Right kidney (tissue), 1 donor: ENCODE results near the gene CCDC178.
"Not testable (repeated sequence)": the region's sequence is repeated elsewhere in the genome, so short reads cannot be mapped to it uniquely, and the experiment has no call there.

ENCODE experiments used
- DNase-seq: peaks from one replicate; pipeline ENCODE4 v3.0.0-alpha.2; 2016

Gene CCDC178

DNA sequence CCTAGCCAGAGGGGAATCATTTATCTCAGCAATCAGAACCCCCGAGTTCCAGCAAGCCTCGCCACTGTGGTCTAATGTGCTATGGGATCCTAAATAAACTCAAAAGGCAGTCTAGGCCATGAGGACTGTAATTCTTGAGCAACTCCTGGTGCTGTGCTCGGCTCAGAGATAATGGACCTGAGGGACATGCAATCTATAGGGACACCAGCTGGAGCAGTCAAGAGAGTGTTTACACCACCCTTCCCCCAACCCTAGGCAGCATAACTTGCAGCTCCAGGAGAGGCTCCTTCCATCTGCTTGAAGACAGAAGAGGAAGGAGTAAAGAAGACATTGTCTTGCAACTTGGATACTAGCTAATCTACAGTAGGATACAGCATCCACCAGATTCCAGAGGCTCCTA is 442.2 kb downstream of the CCDC178 start:
- DNase-seq, result no peak

DNA sequence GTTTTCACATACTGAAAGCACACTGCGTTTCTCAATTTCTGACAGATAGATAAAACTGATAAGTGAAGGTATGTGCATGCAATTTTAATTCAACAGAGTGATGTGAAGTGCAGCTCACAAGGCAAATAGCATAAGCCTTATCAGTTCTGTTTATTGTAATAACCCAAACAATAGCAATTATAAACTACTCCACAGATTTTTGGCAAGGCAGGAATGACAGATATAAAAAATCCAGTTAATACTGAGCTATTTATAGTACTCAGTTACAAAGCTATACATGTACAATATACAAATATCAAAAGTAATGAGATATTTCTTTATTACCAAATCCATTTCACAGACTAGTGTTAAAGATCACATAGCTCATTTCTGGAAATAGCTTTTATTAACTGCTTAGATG is 456.8 kb downstream of the CCDC178 start:
- no peak for DNase-seq

DNA sequence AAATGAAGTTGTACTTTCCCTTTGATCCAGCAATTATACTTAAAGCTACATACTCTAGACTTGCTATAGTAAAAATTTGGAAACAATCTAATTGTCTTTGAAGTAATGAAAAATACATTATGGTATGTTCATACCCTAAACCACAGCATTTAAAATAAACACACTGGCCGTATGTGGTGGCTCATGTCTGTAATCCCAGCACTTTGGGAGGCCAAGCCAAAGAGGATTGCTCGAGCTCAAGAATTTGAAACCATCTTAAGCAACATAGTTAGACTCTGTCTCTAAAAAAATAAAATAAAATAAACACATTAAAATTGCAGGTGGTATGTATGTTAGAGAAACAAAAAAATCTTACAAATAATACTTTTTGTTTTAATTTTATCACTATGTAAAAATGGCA is 459.6 kb downstream of the CCDC178 start:
- no peak for DNase-seq

DNA sequence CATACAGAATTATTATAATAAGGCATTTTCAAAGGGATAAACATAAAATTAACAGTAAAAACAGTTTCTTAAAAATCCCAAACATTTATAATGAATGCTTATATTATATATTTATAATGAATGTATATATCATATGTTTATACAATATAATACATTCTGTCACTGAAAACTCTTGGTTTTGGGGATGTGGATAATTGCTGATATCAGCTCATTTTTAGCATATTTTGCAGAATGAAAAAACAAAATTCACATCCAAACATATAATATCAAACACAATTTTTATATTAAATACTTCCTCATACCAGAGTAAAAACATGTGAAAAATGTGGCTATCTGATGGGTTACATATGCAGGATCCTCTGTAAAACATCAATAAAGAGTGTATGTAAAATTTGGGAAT is 465.0 kb downstream of the CCDC178 start:
- DNase-seq, result no peak

DNA sequence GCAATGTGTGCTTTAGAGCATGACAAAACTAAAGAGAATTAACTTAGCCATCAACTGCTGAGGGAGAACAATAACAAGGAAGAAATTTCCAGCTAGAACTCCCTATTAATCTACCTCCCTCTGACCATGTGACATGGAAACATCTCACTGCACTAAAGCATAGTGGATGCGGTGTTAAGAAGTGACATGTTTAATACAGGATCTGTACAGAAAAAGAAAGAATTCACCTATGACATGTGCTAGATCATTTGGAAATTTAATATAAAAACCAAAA is 465.4 kb downstream of the CCDC178 start:
- no peak for DNase-seq

DNA sequence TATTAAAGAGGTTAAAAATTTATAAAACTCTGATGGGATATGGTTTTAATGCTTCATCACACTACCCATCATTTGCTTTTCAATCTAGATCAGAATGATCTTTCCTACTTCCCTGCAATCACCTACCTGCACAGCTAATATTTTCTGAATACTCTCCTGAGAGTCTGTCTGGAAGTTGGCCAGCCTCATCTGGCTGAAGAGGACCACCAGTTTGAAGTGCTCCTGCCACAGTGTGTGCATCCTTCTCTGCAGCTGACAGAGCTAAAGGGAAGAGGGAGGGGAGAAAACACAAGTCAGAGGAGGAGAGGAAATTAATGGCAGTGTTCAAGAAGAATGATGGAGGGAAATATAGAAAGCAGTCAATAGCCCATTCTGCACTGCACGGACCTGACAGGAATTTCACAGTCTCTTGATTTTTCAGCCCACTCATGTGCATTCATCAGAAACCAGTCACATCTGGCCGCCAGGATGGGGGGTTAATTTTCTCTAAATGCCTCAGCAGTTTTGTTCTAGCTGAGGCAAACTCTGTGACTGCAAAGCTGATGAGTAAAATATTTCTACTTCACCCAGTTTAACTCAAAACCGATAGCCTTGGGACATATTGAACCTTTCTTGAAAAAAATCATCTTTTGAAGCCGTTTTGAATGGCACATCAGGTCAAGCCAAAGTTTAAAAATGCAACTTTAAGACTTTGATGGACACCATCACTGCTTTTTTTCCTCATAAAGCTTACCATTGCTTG is 465.9 kb downstream of the CCDC178 start:
- peak; percentile 42 for DNase-seq

DNA sequence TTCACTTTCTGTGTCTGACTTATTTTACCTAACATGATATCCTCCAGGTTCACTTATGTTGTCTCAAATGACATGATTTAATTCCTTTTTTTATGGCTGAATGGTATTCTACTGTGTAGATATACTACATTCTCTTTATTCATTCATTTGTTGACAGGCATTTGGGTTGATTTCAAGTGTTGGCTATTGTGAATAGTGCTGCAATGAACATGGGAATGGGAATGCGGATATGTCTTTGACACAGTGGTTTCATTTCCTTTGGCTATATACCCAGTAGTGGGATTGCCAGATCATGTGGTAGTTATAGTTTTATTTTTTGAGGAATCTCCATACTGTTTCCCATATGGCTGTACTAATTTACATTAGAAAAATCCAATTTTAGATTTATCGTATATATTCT is 472.3 kb downstream of the CCDC178 start:
- DNase-seq, result no peak

DNA sequence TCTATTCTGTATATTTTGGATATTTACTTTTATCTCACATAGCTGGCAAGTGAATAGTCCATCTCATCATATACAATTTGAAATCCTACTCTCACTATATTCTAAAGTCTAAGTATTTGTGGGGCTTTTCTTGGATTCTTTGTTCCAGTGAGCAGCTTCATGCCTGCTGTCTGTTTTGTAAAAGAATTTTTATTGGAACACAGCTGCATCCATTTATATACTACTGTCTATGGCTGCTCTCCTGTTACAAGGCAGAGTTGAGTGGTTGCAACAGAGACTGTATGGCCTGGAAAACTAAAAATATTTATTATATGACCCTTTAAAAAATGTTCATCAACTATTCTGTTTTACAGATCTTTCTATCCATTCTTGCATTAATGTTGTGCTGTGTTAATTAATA is 474.4 kb downstream of the CCDC178 start:
- DNase-seq, result no peak

DNA sequence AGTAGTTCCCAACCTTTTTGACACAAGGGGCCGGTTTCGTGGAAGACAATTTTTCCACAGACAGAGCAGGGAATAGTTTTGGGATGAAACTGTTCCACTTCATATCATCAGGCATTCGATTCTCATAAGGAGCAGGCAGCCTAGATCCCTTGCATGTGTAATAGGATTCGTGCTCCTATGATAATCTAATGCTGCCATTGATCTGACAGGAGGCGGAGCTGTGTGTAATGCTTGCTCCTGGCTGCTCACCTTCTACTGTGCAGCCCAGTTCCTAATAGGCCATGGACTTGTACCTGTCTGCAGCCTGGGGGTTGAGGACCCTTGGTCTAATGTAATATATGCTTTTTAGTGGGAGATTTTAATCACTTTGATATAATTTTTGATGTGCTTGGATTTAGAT is 479.0 kb downstream of the CCDC178 start:
- no peak for DNase-seq

DNA sequence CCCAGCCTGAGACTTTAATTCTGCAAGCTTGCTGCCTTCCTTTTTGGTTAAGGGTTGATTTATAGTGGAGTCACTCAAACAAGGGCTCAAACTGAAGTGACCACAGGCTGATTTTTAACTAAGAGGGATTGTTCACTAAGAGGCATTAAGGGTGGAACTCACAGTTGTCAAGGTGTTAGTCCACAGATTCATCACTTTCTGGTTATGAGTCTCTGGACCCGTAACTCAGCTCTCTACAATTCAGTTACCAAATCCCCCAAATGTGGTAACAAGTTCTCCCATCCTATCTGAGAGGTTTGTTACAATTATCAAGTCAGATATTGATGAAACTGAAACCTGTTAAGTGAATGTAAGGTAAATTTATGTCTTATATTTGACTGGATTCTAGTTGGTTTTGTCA is 481.8 kb downstream of the CCDC178 start:
- DNase-seq, result no peak

DNA sequence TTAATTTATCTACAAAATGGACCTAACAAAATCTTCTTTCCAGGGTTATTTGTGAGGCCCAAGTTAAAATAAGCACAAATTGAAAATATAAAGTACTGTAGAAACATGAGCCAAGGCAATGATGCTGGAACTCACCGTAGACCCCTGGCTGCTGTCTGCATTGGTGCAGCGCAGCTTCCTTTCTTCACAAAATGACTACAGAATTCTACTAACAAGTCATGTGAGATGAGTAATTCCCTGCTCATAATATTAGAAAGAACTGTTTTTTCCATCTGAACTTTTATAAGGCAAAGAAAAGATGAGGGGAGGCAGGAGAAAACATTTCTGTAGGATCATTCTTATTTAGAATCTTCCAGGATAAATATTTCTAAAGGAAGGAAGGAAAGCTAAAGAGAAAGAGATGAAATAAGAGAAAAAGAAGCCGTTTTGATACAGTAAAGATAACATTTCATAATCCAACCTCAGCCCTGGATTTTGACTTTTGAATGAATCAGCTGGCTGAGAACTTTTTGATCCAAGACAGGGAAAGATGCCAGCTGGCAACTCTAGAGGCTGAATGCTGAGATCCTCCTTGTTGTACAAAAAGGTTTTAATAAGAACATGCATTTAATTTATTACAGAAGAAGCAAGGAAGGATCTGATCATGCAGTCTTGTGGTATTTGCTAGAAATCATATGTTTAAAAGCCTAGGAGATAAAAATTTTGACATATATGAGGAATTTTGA is 483.8 kb downstream of the CCDC178 start:
- peak; percentile 6 for DNase-seq

DNA sequence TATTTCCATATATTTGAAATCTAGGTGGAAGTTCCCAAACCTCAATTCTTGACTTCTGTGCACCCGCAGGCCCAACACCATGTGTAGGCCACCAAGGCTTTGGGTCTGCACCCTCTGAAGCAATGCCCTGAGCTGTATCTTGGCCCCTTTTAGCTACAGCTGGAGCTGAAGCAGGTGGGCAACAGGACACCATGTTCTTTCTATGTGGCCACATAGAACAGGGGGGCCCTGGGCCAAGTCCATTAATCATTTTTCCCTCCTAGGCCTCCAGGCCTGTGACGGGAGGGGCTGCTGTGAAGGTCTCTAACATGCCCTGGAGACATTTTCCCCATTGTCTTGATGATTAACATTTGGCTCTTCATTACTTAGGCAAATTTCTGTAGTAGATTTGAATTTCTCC is 488.2 kb downstream of the CCDC178 start:
- DNase-seq, result not testable (repeated sequence)

DNA sequence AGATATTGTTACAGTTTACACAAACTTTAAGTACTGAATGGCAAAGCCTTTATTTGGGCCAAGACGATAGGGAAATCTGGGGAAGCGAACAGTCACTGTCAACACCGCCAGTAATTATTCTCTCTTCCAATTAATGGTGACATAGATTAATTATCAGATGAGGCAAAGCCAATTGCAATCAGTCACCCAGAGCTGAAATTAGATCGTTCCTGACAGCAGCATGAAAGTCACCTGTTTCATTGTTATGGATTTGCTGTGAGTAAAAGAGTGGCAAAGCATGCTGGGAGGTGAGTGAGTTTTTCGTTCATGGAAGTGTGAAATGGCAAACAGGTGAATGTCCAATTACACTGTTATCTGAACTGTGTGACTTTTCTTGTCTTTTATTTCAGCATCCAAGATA is 502.9 kb downstream of the CCDC178 start:
- no peak for DNase-seq

DNA sequence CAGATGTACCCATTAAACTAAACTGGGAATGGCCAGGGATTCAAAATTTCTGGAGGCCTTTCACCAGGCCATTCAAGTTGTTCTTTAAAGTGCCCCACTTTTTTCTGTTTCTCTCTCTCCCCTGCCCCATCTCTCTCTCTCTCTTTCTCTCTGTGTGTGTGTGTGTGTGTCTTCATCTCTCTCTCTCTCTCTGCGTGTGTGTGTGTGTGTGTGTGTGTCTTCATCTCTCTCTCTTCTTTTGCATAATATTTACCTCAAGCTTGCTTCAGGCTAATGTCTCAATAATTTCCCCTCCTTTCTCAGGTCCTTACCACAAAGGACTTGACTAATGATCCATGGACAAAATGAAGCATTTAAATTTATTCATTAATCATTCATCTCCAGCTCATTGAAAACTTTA is 503.5 kb downstream of the CCDC178 start:
- DNase-seq, result peak; percentile 13

DNA sequence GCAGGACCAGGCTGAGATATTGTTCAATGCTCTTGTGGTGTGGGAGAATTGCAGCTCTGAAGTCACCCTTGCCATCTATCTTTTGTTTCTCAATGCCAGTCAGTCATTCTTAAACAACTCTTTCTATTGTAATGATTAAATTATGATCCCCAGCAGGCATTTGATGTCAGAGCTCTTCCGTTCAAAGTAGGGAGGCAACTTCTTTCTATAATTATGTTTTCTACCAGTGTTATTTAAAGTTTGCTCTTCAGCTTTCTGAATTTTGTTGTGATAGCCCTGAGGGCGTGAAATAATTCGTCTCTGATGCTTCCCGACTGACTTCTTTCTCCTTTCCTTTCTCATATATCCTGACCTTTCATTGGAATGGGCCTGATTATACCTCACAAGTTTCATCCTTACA is 506.3 kb downstream of the CCDC178 start:
- DNase-seq, result no peak

DNA sequence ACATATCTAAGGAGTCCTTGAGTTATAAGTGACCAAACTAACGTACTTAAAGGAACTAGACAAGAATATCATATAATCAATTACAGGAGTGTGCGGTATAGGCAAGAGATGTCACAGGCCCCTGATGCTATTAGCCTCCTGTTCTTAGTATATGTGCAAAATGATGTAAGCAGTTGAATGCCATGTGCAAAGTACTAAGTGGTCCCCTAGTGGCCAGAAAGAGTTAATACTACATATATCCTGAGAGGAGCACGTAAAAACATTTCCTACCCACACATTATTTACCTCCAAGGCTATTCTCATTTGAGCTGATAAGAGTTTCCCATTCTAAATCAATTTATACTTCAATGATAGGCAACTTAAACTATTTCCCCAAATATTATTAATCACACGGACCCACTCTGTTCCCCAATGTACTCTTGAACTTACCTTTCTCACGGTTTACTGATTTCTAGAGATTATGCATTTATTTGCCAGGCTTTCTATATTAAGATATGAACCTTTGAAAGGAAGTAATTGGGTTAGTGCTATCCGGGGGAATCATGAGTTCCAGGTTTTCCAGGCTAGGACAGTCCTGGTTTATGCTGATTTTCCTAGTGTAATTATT is 509.7 kb downstream of the CCDC178 start:
- no peak for DNase-seq

DNA sequence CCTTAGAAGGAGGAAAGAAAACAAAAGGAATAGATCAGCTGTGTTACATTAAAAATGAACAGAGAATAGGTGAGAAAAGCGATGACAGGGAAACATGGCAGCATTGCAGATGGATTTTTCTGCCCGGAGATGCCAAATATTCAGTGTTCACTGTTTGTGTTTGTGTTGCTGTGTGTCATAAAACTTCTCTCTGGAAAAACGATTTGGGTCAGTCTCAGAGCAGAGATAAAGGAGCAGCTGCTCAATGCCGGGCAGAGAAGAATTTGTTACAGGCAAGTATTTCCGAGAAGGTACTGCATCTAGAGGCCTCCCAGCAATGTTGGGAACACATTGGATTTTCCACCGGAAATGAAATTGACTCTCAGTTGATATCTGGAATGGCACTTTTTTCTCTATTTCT is 511.3 kb downstream of the CCDC178 start:
- DNase-seq, result no peak

DNA sequence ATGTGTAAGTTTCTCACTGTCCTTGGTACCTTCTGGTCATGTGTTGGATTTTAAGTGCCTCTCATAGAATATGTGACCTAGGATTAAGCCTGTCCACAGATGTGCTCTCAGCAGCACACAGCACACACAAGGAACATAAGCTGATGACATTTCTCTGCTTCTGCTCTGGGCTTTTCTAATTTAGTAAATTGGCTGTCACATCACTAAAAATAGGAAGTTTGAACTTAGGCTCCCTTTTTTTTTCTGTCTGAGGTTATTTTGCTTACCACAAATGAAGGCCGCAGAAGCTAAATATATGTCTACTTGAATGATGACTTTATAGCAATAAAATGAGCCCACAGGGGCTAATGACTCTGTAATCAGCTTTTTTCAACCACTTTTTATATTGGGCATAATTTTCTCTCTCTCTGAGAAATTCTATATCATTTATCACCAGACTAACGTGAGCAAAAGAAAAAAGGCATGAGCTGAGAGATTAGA is 517.5 kb downstream of the CCDC178 start:
- DNase-seq, result no peak

DNA sequence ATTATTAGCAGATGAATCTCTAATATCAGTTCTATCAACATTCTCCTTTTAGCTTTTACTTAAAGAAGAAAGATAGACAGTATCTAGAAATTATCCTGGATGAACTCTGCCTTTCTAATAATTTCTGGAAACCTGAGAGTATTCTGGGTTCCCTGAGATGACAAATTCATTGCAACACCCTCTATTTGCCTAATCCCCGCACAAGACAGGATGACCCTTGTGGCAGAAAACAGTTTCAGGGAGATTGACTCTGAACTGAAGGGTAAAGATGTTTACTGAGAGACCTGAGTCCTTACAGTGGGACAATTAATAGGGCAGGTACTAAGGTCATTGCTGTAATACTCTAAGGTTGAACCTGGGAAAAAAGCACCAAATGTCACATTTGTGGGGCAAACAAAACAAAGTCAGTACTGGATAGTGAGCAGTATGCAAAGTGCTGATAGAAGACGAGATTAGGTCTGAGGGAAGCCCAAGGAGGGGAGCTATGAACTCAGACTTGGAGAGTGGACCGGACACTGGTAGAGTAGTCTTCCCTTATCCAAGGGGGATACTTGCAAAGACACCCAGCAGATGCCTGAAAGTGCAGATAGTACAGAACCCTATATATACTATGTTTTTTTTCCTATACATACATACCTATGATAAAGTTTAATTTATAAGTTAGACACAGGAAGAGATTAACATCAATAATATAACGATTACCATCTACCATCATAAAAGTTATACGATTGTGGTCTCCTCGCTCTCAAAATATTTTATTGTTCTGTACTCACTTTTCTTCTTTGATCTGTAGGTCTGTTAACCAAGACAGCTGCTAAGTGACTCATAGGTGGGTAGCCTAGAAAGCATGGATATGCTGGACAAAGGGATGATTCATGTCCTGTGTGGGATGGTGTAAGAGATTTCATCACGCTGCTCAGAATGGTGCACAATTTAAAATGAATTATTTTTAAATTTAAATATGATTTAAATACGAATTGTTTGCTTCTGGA is 519.4 kb downstream of the CCDC178 start:
- DNase-seq, result no peak

DNA sequence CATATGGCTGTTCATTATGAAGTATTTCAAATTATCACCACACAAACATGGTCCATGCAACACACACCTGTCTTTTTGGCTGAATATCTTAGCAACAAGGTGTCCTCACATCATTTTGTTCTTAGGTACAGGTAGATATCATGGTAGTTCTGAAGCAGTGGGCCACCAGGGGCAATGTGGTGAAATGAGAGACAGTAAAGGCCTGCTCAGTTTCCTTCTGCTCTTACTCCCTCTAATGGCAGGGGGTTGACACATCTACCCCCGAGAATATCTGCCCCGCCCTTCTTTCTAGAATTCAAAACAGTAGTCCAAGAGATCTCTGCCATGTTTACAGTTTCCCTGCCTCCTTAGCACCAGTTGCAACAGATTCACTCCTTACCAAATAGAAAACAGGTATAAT is 520.7 kb downstream of the CCDC178 start:
- DNase-seq, result no peak

DNA sequence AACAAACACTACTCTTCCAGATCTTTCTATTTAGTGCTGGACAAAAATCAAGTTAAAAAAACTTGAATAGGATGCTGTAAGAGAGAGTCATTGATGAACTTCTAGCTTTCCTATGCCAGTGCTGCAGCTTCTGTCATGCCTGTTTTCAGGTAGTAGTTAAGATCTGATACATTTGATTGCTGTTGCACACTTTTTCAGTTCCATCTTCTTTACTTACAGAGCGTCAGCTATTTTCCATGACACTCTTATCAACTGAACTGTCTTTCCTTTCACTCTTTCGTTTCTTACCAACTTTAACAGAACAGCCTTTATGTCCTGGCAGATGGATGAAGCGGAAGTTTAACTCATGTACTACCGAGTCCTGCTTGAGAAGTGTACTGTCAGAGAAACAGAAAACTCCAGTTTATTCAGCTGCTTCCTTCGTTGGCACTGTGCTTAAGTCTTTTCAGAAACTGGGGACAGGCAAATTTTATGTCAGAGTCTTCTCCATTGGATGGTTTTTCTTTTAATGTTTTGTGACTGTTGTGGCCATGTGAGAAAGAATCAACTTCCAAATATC is 521.8 kb downstream of the CCDC178 start:
- no peak for DNase-seq

DNA sequence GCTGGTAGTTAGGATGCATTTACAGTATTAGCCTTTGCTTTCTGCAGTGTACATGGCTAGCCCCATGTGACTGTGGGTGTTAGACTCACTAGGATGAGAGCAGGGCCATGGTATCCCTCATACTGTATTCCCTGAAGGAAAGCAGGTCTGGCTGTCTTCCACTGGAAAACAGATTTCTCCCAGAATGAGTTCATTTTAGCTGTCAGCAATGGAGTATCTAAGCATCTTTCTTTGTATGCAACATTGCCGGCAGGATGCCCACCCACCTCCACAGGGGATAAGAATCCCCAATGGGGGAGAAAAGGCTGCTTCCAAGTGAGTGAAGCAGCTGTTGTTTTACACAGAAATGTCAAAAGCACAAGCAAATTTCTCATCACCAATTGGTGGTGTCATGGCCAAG is 525.0 kb downstream of the CCDC178 start:
- no peak for DNase-seq
